Hepatocyte (in vitro differentiated cells): Measurements from ENCODE around the gene GABBR1.

Experiments used
- EZH2 ChIP-seq: fragments of 200-600 bp; sonication (generic); IDR thresholded peaks from 2 replicates; pipeline ENCODE4 v1.6.1; 2016; ENCODE audit warnings: antibody characterized with exemption, mild to moderate bottlenecking, borderline replicate concordance
- EZH2phosphoT487 ChIP-seq: fragments of 200-600 bp; sonication (generic); IDR thresholded peaks from one replicate; pipeline ENCODE4 v1.6.1; 2018; ENCODE audit warnings: antibody characterized with exemption, mild to moderate bottlenecking, low read depth, moderate library complexity; ENCODE audit not compliant: unreplicated experiment, severe bottlenecking
- TF ChIP-seq, protein P1 (sequence below): fragments of 200-600 bp; sonication (generic); IDR thresholded peaks from 2 replicates; pipeline ENCODE4 v1.5.1; 2016; ENCODE audit warnings: antibody characterized with exemption, mild to moderate bottlenecking; ENCODE audit not compliant: poor library complexity

DNA sequence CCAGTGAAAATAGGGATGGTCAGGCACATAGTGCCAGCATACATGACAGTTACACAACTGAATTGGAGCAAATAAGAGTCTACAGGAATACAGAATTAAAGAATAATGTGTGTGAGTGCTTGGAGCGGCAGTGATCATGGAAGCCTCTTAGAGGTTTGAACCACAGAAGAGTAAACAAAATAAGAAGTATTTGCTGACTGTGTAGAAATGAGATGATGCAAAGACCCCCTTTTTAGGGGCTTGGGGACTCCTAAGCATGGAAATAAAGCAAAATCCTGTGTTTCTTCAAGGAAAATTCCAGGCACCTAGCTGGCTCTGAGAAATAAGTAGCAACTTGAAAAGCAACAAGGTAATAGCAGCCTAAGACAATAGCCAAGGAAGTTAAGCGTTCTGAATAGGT lies 41.3 kb downstream of the GABBR1 start:
- TF ChIP-seq, protein P1, sequence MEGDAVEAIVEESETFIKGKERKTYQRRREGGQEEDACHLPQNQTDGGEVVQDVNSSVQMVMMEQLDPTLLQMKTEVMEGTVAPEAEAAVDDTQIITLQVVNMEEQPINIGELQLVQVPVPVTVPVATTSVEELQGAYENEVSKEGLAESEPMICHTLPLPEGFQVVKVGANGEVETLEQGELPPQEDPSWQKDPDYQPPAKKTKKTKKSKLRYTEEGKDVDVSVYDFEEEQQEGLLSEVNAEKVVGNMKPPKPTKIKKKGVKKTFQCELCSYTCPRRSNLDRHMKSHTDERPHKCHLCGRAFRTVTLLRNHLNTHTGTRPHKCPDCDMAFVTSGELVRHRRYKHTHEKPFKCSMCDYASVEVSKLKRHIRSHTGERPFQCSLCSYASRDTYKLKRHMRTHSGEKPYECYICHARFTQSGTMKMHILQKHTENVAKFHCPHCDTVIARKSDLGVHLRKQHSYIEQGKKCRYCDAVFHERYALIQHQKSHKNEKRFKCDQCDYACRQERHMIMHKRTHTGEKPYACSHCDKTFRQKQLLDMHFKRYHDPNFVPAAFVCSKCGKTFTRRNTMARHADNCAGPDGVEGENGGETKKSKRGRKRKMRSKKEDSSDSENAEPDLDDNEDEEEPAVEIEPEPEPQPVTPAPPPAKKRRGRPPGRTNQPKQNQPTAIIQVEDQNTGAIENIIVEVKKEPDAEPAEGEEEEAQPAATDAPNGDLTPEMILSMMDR = no peak
- TF ChIP-seq EZH2 (no peak), EZH2phosphoT487 (no peak)
